Stimulated activated CD8-positive, alpha-beta memory T cell treated with anti-CD3 and anti-CD28 coated beads, Interleukin-4, amount 100 ng/mL, for 4 hours (primary cell): ENCODE results near the gene CAV1.

Experiments
- DNase-seq, 2 donors: peaks; one replicate each; pipeline ENCODE4 v3.0.0-alpha.2; 2020; ENCODE audit warnings: low read depth in 2 of 2, low spot score in 1 of 2

The CAV1 gene

GRCh38 chr7:116601426-116601825 is 76.6 kb downstream of the CAV1 start:
- no peak for DNase-seq

DNA sequence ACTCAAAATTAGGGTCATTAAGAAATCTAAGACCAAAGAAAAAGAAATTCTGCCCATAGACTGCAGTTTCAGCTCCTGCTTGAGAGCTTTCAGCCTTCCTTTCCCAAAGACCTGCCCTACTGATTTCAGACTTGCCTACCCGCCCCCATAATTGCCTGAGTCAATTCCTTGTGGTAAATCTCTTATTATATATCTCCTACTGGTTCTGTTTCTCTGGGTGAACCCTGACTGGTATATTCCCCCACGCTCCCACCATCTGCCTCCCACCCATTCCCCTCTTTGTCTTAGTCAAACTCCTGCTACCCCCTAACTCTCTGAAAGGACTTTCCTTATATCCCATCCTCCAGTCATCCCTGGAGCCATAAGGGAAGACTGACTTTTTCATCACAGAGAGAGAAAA is 82.5 kb downstream of the CAV1 start:
- DNase-seq = no peak

DNA sequence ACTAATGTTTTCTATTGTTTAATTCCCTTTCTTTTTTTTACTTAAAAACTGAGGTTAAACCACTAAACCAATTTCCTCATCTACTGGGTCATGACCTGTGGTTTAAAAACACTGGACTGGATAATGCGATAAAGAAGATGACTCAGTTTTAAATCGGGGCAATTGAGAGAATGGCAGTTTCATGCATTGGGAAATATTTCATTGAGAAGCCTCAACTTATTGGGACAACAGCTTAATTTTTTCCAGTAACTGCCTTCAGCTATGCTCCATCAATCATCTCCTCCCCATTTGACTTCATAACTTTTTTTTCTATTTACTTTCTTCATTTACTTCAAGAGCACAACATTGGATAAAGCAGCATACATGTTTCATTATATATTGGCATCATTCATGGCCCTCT is 85.4 kb downstream of the CAV1 start:
- no peak for DNase-seq

GRCh38 chr7:116610721-116611120 is 85.9 kb downstream of the CAV1 start:
- DNase-seq = no peak
